Measurements from ENCODE around the gene COL7A1. TPM values are rescaled to one million over a fixed set of nuclear protein-coding genes. Genes with fewer than 3 reads are reported as not detected.

The COL7A1 gene
- total and polyA plus RNA-seq, 2 of the 13 experiments (the other 11 are each of a cell fraction or from before 2014, with no cell fraction given): 2.7 to 11.7 TPM

GRCh38 chr3:48555949-48556795 is 39.0 kb downstream of the COL7A1 start (continued):
- no peak for TF ChIP-seq CEBPG (CRISPR knock-in tag; IDR thresholded peaks at IDR 0.05)
- TF ChIP-seq HDAC1 (CRISPR knock-in tag; IDR thresholded peaks at IDR 0.05): 0 out of 2 replicates have a peak, but pooled peaks have one; percentile 14
- no peak for TF ChIP-seq HNF1A (IDR thresholded peaks at IDR 0.05; ENCODE audit: low read depth)
- TF ChIP-seq HNF1A (CRISPR knock-in tag; IDR thresholded peaks at IDR 0.05; ENCODE audit: borderline replicate concordance): no peak
- TF ChIP-seq ZFP90 (CRISPR knock-in tag; IDR thresholded peaks at IDR 0.05; ENCODE audit: borderline replicate concordance): no peak
- no peak for TF ChIP-seq SRSF4 (IDR thresholded peaks at IDR 0.05; ENCODE audit: low read depth, low read length, poor library complexity, severe bottlenecking)
- TF ChIP-seq ZSCAN29 (CRISPR knock-in tag; conservative IDR thresholded peaks at IDR 0.05): no peak
- no peak for TF ChIP-seq ZNF224 (CRISPR knock-in tag; IDR thresholded peaks at IDR 0.05)
- peak; percentile 31; the same call in 1 of the 2 replicates for TF ChIP-seq SOX13 (IDR thresholded peaks at IDR 0.05)
- no peak for TF ChIP-seq SOX13 (CRISPR knock-in tag; conservative IDR thresholded peaks at IDR 0.05 in 1 of 2, IDR thresholded peaks at IDR 0.05 in 1 of 2)
- TF ChIP-seq ADNP (CRISPR knock-in tag; IDR thresholded peaks at IDR 0.05): peak; percentile 60; the same call in 1 of the 2 replicates
- TF ChIP-seq ZFP82 (CRISPR knock-in tag; IDR thresholded peaks at IDR 0.05; ENCODE audit: borderline replicate concordance): peak; percentile 20; the same call in 1 of the 2 replicates
- TF ChIP-seq ZHX2 (IDR thresholded peaks at IDR 0.05; ENCODE audit: low read depth): no peak
- TF ChIP-seq ZHX2 (CRISPR knock-in tag; IDR thresholded peaks at IDR 0.05; ENCODE audit: borderline replicate concordance): no peak
- TF ChIP-seq ZNF329 (CRISPR knock-in tag; IDR thresholded peaks at IDR 0.05; ENCODE audit: low read depth): no peak
- TF ChIP-seq MNT (IDR thresholded peaks at IDR 0.05): no peak
- no peak for TF ChIP-seq MBNL3 (CRISPR knock-in tag; conservative IDR thresholded peaks at IDR 0.05)
- no peak for TF ChIP-seq ZFP1 (CRISPR knock-in tag; IDR thresholded peaks at IDR 0.05)
- TF ChIP-seq SAP130 (CRISPR knock-in tag; IDR thresholded peaks at IDR 0.05; ENCODE audit: low read depth): no peak

Data from HepG2 (cell line).